GM19238 (cell line): ENCODE data around the gene MPPED2.

Experiments
- DNase-seq: peaks from one replicate; pipeline ENCODE4 v3.0.0; 2011; ENCODE audit warnings: low spot score; ENCODE audit not compliant: insufficient read length

MPPED2 gene

GRCh38 chr11:30365793-30366517 lies 220.2 kb downstream of the MPPED2 start:
- DNase-seq = no peak

DNA sequence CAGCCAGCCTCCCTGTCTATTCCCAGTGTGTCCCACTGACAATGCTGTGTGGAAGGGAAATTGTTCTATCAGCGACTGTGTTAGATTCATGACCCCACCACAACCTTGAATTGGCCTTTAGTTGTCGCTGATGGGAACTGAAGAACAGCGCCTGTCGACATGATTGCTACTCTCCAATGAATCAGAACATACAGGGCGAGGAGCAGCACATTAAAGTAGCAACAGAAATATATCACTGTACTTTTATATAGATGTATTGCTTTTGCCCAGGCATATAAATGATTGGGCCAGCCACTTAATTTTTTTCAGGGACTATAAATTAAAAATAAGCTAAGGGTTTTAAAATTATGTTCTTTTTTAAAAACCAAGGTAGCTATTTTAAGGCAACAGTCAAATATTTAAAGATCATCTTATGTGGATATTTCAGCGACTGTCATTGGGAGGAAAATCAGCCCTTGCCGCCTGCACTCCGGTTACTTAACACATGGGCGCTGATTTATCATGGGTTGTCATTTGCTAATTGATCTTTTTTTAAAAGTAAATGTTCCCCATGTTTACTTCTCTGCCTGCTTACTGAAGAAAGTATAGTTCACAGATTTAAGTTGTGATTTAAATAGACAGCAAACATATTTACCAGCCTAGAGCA lies 221.2 kb downstream of the MPPED2 start:
- DNase-seq = no peak

DNA sequence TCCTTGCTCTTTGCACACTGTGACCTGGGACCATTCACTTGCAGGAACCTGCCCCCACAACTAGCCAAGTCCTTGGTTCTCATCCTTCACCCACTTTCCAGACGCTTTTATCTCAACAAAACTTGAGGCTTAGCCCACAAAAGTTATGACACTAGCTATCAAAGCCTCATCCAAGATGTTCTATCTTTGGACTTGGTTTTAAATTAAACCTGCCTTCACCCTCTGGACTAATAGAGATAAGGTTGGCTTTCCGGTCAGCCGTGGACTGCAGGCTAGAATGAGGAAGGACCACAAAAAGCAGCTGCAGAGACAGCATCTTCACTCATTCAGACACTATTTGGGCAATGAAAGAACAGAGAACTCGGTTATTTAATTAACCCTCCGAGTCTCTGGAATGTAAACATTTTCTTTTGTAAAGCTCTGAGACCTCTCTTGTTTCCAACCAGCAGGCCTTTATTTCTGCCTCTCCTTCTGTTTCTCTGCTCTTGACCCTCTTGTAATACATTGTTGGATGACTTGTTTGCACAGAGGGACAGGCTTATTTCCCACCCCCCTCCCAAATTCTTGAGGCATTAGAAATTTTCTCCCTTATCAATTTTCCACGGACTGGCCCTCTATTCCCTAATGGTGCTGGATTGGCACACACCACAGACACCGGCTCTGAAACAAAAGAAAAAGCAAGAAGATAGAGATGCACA lies 221.9 kb downstream of the MPPED2 start:
- no peak for DNase-seq

DNA sequence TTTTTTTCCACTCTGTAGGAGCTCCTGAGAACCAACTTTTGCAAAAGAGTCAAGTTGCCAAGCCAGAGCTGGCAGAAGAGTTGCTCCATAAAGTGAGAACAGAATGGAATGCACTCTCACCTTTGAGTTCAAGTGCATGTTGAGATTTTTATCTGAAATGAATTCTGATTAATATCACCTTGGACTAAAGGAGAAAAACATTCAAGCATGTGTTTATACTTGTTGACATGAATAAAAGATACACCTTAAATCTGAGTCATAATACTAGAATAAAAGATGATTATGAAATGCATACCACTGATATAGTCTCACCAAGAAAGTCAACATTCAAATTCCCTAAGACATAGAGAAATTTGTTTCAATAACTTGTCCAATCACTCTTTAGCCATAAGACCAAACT lies 225.4 kb downstream of the MPPED2 start:
- DNase-seq = no peak
